Breast epithelium (tissue), 3 donors: Measurements from ENCODE around the gene ITM2B.
"Not testable (repeated sequence)": the region's sequence is repeated elsewhere in the genome, so short reads cannot be mapped to it uniquely, and the experiment has no call there.

Experiments used
- POLR2A ChIP-seq: fragments of 450-650 bp; IDR thresholded peaks from one replicate; pipeline ENCODE4 v1.6.1; 2016; ENCODE audit warnings: antibody characterized with exemption, mild to moderate bottlenecking, moderate library complexity
- POLR2AphosphoS5 ChIP-seq, 3 donors: sonication (generic); formaldehyde crosslinking; IDR thresholded peaks; one replicate each; pipeline ENCODE4 v1.6.1; 2017; ENCODE audit warnings: antibody characterized with exemption in 3 of 3
- TF ChIP-seq, protein P1 (sequence below), 3 donors: fragments of 450-650 bp; IDR thresholded peaks; one replicate each; pipeline ENCODE4 v1.5.1; 2016 to 2017; ENCODE audit warnings: antibody characterized with exemption in 3 of 3, mild to moderate bottlenecking in 3 of 3, moderate library complexity in 3 of 3

DNA sequence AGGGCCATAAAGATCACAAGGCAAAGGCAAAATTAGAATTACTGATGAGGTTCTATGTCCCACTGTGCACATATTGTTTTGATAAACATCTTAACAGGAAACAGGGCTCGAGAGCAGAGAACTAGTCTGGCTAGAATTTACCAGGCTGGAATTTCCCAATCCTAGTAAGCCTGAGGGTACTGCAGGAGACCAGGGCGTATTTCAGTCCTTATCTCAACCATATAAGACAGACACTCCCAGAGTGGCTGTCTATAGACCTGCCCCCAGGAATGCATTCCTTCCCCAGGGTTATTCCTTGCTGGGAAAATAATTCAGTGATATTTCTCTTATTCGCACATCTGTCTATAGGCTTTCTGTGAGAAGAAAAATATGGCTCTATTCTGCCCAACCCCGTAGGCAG, 25.8 kb upstream of the ITM2B start:
- TF ChIP-seq, protein P1, sequence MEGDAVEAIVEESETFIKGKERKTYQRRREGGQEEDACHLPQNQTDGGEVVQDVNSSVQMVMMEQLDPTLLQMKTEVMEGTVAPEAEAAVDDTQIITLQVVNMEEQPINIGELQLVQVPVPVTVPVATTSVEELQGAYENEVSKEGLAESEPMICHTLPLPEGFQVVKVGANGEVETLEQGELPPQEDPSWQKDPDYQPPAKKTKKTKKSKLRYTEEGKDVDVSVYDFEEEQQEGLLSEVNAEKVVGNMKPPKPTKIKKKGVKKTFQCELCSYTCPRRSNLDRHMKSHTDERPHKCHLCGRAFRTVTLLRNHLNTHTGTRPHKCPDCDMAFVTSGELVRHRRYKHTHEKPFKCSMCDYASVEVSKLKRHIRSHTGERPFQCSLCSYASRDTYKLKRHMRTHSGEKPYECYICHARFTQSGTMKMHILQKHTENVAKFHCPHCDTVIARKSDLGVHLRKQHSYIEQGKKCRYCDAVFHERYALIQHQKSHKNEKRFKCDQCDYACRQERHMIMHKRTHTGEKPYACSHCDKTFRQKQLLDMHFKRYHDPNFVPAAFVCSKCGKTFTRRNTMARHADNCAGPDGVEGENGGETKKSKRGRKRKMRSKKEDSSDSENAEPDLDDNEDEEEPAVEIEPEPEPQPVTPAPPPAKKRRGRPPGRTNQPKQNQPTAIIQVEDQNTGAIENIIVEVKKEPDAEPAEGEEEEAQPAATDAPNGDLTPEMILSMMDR (IDR thresholded peaks at IDR 0.05): not testable (repeated sequence)
- not testable (repeated sequence) for TF ChIP-seq POLR2A; POLR2AphosphoS5 (IDR thresholded peaks at IDR 0.05)
